ENCODE measurements around the gene OR2A5.
"Not testable (repeated sequence)": the region's sequence is repeated elsewhere in the genome, so short reads cannot be mapped to it uniquely, and the experiment has no call there.

Gene OR2A5

DNA sequence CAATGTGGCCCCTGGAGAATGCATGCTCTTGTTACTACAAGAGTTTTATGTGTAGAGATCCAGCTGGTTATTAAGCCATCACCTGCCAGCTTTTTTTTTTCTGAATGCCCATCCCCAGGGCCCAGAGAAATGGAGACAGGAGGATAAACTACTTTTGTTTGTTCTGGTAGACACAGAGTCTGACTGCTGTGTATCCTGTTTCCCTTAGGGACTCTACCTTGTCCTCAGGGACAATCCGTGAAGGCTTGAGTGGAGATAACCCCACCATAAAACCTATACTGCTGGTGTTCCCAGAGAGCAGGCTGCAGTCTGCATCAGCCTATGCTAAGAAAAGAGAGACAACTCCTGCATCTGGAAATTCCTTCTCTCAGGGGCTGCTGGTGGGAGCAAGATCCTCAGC lies at the start of gene OR2A5:
Gene OR2A5 (plus strand): TSS at position 301 of the 400 bp plus-strand sequence. CDS start 1,454 bp downstream, outside the sequence.
- no peak for DNase-seq

- no peak for DNase-seq
Observed at GRCh38 chr7:144000020-144000419, 48.7 kb upstream of the OR2A5 start, which contains the start of gene OR6B1. Gene OR6B1, plus strand, starts transcription at chr7:144000320. Its CDS starts 3,677 bp downstream, at chr7:144003997.

DNA sequence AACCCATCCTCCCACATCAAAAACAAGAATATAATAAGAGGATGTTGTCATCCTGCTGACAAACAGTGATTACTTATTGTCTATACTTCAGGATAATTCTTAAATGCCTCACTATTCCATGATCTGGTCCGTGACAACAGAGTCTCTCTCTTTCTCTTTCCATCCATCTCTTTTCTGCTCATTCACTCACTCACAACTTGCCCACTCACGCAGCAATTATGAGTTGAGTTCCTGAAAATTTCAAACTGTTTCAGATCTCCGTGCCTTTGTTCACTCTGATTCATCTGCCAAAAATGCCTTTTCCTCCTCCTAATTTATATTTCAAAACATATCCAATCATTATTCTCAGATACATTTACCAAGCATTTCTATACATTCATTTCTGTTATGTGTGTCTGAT lies 47.2 kb upstream of the OR2A5 start:
- no peak for DNase-seq

- no peak for DNase-seq
Observed at GRCh38 chr7:144004703-144005102, 44.0 kb upstream of the OR2A5 start.

- DNase-seq: no peak
Observed at GRCh38 chr7:144006029-144006691, 42.6 kb upstream of the OR2A5 start.

DNA sequence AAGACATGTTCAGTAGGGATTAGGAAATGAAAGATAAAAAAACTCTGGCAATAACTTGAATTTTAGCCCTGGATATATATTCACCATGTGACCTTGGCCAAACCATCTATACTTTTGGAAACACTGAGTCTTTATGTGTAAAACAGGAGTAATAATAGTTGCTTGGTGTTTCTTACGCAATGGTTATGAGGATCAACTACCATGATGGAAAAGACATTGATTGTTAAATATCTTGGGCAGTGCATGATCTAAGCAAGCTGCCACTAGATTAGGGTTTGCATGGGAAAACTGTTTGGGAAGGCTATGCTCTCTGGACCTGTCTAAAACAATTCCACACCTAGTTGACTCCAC lies 42.1 kb upstream of the OR2A5 start:
- no peak for DNase-seq

DNA sequence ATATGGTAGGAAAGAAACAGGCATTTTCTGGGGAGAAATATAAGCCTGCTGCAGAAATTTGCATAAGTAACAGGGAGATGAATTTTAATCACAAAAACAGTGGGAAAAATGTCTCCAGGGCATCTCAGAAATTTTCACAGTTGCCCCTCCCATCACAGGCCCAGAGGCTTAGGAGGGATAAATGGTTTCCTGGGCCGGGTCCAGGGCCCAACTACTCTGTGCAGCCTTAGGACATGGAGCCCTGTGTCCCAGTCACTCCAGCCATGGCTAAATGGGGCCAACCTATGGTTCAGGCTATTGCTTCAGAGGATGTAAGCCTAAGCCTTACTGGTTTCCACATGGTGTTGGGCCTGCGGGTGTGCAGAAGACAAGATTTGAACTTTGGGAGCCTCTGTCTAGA lies 39.4 kb upstream of the OR2A5 start:
- DNase-seq: no peak

DNA sequence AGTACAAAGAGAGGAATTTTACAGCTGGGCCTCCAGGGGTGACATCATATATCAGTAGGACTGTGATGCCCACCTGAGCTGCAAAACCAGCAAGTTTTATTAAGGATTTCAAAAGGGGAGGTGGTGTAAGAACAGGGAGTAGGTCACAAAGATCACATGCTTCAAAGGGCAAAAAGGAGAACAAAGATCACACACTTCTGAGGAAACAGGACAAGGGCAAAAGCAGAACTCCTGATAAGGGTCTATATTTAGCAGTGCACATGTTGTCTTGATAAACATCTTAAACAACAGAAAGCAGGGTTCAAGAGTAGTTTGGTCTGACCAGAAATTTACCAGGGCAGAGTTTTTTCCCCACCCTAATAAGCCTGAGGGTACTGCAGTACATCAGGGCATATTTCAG lies 38.7 kb upstream of the OR2A5 start:
- DNase-seq: not testable (repeated sequence)

- not testable (repeated sequence) for DNase-seq
Observed at GRCh38 chr7:144010821-144011220, 37.9 kb upstream of the OR2A5 start.

DNA sequence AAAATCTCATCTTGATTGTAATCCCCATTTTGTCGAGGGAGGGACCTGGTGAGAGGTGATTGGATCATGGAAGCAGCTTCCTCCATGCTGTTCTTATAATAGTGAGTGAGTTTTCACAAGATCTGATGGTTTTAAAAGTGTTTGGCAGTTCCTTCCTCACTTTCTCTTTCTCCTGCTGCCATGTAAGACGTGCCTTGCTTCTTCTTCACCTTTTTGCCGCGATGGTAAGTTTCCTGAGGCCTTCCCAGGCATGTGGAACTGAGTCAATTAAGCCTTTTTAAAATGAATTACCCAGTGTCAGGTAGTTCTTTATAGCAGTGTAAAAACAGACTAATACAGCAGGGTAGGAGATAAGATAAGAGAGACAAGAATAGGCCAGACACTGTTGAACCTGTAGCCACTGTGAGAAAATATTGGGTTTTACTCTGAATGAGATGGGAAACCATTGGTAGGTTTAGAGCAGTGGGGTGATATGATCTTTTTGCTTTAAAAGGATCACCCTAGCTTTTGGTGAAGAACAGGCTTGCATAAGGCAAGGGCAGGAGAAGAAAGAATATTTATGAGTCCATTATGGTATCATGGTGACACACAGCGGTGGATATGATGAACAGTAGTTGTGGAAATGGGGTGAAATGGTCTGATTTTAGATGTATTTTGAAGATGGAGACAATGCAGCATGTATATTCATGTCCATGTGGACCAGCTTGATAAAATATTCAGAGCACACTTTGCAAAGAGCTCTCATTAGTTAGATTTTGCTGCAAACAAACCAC lies 37.1 kb upstream of the OR2A5 start:
- no peak for DNase-seq

DNA sequence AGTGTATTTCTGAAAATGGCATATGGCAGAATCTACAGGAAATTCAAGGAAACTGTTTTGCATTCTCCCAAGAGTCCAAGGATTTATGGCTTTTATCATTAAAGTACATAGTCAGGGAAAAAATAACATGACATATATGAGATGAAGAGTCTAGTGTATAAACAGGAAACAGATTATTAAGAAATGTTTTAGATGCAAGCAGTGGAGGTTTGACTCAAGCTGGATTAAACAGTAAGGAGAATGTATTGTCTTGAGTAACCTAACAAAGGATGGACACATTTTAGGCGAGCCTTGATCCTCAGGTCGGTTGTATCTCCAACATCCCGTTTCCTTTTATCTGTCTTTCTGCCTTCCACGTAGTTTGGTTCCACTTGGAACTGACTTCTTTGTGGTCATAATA lies 30.7 kb upstream of the OR2A5 start:
- no peak for DNase-seq

DNA sequence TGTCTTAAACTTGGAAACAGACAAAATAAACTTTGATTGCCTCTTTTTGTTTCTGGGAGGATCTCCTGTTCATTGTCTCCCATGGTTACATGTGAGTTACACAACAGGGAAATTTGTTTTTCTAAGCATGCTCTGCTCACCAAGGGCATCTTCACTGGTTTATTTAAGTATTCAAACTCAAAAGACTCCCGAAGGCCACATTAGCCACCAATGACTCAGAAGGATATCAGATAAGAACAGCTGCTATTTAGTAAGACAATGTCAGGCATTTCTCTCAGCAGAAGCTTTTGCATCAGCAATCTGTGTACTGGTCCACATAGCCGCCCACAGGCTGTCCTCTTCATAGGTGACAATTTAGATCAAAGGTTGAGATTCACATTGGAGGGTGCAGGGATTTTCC lies 29.3 kb upstream of the OR2A5 start:
- no peak for DNase-seq

DNA sequence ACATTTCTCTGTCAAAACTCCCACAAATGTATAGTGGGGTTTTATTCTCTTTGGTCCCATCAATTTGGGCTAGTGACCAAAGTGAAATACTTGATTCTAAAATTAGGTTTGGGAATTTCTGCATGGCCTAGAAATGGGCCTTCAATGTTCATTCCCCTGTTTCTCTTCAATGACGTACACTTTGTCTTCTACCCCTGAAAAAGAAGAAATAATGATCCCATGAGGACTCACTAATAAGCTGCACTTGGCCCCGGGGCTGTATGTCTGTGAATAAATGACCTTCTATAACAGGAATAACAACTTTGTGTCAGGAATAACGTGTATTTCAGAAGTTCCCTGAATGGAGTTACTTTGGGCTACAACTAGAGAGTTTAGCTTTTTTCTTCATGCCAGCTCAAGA lies 28.4 kb upstream of the OR2A5 start:
- DNase-seq: no peak

DNA sequence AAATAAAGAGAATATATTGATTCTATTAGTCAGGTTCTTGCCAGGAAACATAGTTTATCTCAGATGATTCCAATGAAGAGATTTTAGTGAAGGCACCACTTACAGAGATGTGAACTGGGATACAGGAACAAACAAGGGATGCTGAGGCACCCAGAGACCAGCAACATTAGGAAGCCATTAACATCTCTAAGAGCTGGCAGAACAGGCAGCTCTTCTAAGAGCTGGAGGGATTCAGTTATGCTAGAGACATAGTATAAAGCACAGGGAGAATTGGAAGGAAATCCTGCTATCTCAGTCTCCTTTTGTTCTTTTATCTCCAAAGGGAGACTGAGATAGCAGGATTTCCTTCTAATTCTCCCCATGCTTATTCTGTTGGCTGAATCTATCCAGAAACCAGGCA lies 26.6 kb upstream of the OR2A5 start:
- no peak for DNase-seq

DNA sequence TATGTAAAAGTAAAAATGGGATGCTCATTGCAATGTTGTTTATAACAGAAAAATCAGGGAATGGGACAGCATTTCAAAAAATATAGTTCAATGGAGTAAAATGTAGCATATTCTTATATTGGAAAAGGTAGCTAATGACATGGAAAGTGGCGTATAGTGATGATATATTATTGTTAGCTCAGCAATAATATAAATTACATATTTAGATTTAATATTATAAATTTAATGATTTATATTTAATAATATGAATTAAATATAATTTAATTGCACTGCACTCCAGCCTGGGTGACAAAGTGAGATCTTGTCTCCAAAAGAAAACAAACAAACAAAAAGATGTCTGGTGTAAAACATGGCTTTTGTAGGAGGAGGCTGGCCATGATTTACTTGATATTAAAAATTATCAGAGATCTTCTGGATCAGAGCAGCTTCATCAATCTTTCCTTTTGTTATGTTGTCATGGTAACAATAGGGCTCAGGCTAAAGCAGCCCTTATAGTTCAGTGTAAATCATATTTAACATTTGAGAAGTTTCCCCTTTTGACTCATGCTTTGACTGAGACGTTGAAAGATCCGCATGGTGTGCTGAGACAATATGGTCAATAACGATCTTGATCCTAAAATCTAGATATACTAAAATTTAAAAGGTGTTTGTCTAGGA lies 25.4 kb upstream of the OR2A5 start:
- DNase-seq: no peak

DNA sequence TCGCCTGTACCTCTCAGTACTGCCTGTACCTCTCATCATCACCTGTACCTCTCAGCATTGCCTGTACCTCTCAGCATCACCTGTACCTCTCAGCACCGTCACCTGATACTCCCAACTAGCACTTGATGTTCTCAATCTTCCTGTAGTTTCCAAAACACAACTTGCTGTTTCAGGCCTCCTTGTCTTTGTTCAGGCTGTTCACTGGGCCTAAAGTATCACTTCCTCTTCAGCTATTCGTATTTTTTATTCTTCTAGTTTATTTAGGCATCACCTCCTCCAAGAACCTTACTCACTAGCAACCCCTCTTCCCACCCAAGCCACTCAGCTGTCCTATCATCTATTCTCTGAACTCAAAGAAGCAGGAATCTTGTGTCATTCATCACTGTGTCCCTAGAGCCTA lies 24.5 kb upstream of the OR2A5 start:
- no peak for DNase-seq

- DNase-seq: no peak
Observed at GRCh38 chr7:144026203-144026883, 22.4 kb upstream of the OR2A5 start.

- peak; percentile 20 for DNase-seq
Observed at GRCh38 chr7:144027070-144027469, 21.7 kb upstream of the OR2A5 start.

- no peak for DNase-seq
Observed at GRCh38 chr7:144027974-144028373, 20.8 kb upstream of the OR2A5 start.

GRCh38 chr7:144028547-144028946 lies 20.2 kb upstream of the OR2A5 start:
- no peak for DNase-seq

DNA sequence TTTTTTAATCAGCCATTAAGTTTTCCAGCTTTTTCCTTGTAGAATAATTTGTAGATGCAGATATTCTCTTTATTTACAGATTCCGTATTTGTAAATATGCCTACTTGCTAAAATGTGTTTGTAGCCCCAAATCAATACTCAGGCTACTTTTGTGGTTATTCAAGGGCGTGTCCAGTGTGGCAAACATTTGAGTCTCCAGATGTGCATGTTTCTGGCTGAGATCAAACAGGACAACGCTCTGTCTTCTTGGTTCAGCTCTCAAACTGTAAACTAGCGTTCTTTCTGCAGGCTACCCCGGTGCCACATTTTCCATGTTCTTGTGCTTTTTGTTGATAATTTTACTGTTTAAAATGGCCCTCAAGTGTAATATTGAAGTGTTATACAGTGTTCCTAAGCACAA lies 16.2 kb upstream of the OR2A5 start:
- no peak for DNase-seq

DNA sequence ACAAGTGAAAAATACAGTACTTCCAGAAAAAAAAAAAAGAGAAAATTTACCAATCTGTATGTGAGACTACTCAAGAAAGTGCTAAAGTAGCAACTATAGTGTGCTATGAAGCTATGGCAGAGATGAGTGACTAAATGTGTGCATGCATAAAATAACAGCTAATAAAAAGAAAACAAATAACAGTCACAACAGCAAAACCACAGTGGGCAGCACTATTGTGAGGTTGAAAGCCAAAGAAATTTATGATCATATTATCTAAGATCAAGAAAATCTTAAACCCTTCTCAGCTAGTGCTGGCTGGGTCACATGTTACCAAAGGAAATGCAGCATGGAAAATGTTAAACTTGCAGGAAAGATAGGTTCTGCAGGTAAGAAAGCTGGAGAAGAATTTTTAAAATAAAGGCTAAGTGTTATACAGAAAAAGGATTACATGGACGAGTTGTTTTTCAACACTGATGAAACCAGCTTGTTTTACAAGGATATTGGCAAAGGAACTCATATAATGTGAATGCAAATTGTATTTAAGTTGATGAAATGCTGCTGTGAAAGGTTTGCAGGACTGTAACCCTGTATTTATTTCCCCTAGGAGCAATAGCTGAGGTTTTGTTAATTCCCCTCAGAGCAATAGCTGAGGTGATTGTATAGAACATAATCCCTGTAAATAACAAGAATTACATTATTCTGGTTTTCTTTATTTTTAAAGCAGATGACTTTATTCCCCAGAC lies 15.6 kb upstream of the OR2A5 start:
- no peak for DNase-seq

DNA sequence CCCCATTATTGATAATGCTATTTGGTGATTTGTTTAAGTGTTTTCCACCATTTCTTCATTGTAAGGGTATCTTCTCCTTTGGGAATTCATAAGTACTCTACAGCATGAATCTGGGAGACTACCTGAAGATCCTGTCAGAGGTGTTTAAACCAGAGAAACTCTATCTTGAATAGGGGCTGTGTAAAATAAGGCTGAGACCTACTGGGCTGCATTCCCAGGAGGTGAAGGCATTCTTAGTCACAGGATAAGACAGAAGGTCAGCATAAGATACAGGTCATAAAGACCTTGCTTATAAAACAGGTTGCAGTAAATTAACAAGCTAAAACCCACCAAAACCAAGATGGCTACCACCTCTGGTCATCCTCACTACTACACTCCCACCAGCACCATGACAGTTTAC lies 13.4 kb upstream of the OR2A5 start:
- DNase-seq: no peak

Data from midbrain (tissue), 1 donor.